ENCODE data around the gene SERPINB2. TPM values are rescaled to one million over a fixed set of nuclear protein-coding genes. Genes with fewer than 3 reads are reported as not detected.
A peak's percentile ranks its signal among the peaks of the same experiment; 100 is the strongest.

Gene SERPINB2
- polyA plus RNA-seq, 1 experiment = 6.9 TPM

- POLR2A ChIA-PET = no interaction called here
- Histone ChIP-seq H3K27me3 (ENCODE audit: control insufficient read depth, insufficient read depth, low read length) (no peaks in the 10 kb centered on the region), H3K27ac (ENCODE audit: low read depth, low read length) (no peak overlapping the region), H3K4me3 (ENCODE audit: low read depth, low read length) (no peak overlapping the region), H3K9me3 (ENCODE audit: control insufficient read depth, insufficient read depth, low read length) (0 out of 2 replicates have a peak, but pooled peaks cover 4% of the 10 kb centered on the region)
- TF ChIP-seq, protein P1, sequence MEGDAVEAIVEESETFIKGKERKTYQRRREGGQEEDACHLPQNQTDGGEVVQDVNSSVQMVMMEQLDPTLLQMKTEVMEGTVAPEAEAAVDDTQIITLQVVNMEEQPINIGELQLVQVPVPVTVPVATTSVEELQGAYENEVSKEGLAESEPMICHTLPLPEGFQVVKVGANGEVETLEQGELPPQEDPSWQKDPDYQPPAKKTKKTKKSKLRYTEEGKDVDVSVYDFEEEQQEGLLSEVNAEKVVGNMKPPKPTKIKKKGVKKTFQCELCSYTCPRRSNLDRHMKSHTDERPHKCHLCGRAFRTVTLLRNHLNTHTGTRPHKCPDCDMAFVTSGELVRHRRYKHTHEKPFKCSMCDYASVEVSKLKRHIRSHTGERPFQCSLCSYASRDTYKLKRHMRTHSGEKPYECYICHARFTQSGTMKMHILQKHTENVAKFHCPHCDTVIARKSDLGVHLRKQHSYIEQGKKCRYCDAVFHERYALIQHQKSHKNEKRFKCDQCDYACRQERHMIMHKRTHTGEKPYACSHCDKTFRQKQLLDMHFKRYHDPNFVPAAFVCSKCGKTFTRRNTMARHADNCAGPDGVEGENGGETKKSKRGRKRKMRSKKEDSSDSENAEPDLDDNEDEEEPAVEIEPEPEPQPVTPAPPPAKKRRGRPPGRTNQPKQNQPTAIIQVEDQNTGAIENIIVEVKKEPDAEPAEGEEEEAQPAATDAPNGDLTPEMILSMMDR (IDR thresholded peaks at IDR 0.05; ENCODE audit: low read depth, low read length) = no peak
- DNase-seq (ENCODE audit: low read depth, low spot score) = no peak
- CTCF ChIA-PET = interaction anchor here (1.3 to 2.4 kb wide), 2 partner anchors 19 to 69 kb away, joined by 5 to 9 read pairs; no protein-coding TSS in a partner anchor
Measured at GRCh38 chr18:63867368-63868125, 20.0 kb upstream of the SERPINB2 start.

GRCh38 chr18:63868546-63868945, 19.0 kb upstream of the SERPINB2 start:
- H3K9me3 ChIP-seq (ENCODE audit: control insufficient read depth, insufficient read depth, low read length) = 0 out of 2 replicates have a peak, but pooled peaks cover 4% of the 10 kb centered on the region
- TF ChIP-seq, protein P1 (IDR thresholded peaks at IDR 0.05; ENCODE audit: low read depth, low read length) = no peak
- H3K4me3 ChIP-seq (ENCODE audit: low read depth, low read length) = no peak overlapping the region
- ChIA-PET CTCF (no interaction called here), POLR2A (no interaction called here)
- H3K27ac ChIP-seq (ENCODE audit: low read depth, low read length) = no peak overlapping the region
- no peaks in the 10 kb centered on the region for H3K27me3 ChIP-seq (ENCODE audit: control insufficient read depth, insufficient read depth, low read length)
- no peak for DNase-seq (ENCODE audit: low read depth, low spot score)

GRCh38 chr18:63869374-63869773, 18.1 kb upstream of the SERPINB2 start:
- CTCF ChIA-PET = no interaction called here
- peak; percentile 70 for DNase-seq (ENCODE audit: low read depth, low spot score)
- Histone ChIP-seq H3K9me3 (ENCODE audit: control insufficient read depth, insufficient read depth, low read length) (0 out of 2 replicates have a peak, but pooled peaks cover 4% of the 10 kb centered on the region), H3K27ac (ENCODE audit: low read depth, low read length) (peak overlapping the region; percentile 80), H3K27me3 (ENCODE audit: control insufficient read depth, insufficient read depth, low read length) (no peaks in the 10 kb centered on the region), H3K4me3 (ENCODE audit: low read depth, low read length) (no peak overlapping the region)
- TF ChIP-seq, protein P1 (IDR thresholded peaks at IDR 0.05; ENCODE audit: low read depth, low read length) = no peak
- POLR2A ChIA-PET = interaction anchor here (0.7 kb wide), 1 partner anchor 354 kb away, joined by 3 read pairs; no protein-coding TSS in a partner anchor

GRCh38 chr18:63869851-63870250, 17.7 kb upstream of the SERPINB2 start:
- DNase-seq (ENCODE audit: low read depth, low spot score) = no peak
- peak overlapping the region; percentile 80 for H3K27ac ChIP-seq (ENCODE audit: low read depth, low read length)
- TF ChIP-seq, protein P1 (IDR thresholded peaks at IDR 0.05; ENCODE audit: low read depth, low read length) = no peak
- H3K4me3 ChIP-seq (ENCODE audit: low read depth, low read length) = no peak overlapping the region
- H3K9me3 ChIP-seq (ENCODE audit: control insufficient read depth, insufficient read depth, low read length) = 0 out of 2 replicates have a peak, but pooled peaks cover 4% of the 10 kb centered on the region
- ChIA-PET POLR2A (interaction anchor here (0.7 kb wide), 1 partner anchor 355 kb away, joined by 3 read pairs; no protein-coding TSS in a partner anchor), CTCF (no interaction called here)
- H3K27me3 ChIP-seq (ENCODE audit: control insufficient read depth, insufficient read depth, low read length) = no peaks in the 10 kb centered on the region

GRCh38 chr18:63871836-63872235, 15.7 kb upstream of the SERPINB2 start:
- no peaks in the 10 kb centered on the region for H3K27me3 ChIP-seq (ENCODE audit: control insufficient read depth, insufficient read depth, low read length)
- DNase-seq (ENCODE audit: low read depth, low spot score) = no peak
- no peak overlapping the region for H3K4me3 ChIP-seq (ENCODE audit: low read depth, low read length)
- ChIA-PET POLR2A (no interaction called here), CTCF (interaction anchor here (1.1 kb wide), 1 partner anchor 64 kb away, joined by 3 read pairs; no protein-coding TSS in a partner anchor)
- TF ChIP-seq, protein P1 (IDR thresholded peaks at IDR 0.05; ENCODE audit: low read depth, low read length) = no peak
- no peak overlapping the region for H3K27ac ChIP-seq (ENCODE audit: low read depth, low read length)
- H3K9me3 ChIP-seq (ENCODE audit: control insufficient read depth, insufficient read depth, low read length) = peaks cover 7% of the 10 kb centered on the region; the same call in 1 of the 2 replicates

All from AG04450 (cell line).